HG03066 (cell line): Measurements from ENCODE around the gene TMPRSS13.

Source experiments
- ATAC-seq: cut with Tn5 transposase; IDR thresholded peaks from one replicate; pipeline ENCODE4 v1.9.1; 2021; ENCODE audit warnings: low read depth; ENCODE audit not compliant: unreplicated experiment

TMPRSS13 gene

DNA sequence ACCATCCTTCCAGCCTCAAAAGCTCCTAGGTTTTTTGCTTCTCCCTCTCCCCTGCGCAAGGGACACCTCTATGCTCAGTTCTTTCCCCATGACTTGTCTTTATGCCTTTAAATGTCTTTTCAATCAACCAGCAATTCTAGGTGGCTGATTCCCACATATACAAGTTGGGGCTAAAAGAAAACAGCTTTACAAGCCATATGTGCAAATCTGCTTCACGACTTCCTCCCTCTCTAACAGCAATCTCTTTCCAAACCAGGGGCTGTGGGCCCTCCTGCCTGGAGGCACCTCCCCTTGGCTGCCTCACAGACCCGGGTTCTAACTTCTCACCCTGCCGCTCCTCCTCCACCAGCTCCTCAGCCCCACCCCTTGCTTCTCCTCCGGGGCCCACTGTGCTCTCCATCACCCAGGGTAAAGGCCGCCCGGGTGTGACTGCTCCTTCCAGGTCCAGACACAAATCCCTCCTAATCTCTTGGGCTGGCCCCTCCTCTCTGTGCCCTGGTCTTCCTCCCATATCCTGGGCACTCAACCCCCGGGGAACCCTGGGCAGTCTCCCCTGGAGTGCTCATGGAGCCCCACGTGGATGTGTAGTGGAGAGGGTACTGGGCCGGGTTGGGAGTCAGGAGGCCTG, 14.1 kb downstream of the TMPRSS13 start:
- no peak for ATAC-seq

DNA sequence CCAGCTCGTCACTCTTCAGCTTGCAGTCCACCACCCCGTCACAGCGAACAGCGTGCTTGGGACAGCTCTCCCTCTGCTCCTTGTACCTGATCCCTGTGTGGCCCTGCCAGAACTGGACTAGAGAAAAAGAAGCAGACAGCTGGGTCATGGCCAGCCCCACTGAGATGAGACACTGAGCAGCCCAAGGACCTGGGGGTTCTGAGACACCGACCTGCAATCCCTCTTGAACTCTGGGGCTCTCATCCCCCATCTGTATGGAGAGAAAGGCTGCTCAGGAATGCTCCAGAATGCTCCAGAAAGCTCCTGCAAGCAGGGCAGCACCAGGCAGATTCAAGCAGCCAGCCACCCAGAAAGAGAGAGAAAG, 14.8 kb downstream of the TMPRSS13 start:
- ATAC-seq, result no peak

DNA sequence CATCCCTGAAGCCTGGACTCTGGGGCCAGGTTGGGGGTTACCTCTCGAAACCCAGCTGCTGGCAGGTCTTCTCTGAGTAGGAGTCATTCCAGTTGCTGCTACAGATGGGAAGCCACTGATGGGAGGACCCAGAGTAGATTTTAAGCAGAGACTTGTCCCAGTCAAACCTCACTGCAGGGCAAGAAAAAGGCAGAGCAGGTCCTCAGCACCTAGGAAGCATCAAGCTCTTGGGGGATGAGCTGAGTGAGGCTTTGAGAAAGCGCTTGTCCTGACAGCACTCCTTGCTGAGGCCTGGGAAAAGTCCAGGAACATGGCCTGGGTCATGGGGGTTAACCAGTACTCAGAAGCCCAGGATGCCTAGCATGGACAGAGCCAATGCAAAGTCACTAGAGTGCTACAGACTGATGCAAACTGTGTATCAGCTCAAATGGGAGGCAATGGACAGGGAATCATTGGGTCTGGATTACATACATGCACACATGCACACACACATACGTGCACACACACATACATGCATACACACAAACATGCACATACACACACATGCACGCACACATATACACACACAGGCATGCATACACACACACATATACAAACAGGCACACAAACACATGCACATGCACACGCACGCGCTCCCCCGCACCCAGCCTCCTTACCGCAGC, 15.3 kb downstream of the TMPRSS13 start:
- ATAC-seq, result no peak

DNA sequence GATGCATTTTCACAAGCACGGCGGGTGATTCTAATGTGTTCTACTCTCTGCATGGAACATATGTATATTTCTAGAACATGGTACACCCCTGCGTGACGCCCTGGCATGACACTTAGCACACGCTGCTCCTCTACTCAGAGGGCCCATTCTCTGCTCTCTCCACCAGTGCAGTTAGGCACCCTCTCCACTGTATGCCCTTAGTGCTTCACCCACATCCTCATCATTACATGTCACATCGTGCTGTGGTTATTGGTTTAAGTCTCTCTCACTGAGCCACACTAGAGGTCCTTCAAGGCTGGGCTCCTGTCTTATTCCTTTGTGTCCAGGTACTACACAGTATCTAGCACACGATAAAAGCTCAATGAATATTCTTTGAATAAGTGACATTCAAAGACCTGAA, 16.7 kb downstream of the TMPRSS13 start:
- ATAC-seq, result no peak

DNA sequence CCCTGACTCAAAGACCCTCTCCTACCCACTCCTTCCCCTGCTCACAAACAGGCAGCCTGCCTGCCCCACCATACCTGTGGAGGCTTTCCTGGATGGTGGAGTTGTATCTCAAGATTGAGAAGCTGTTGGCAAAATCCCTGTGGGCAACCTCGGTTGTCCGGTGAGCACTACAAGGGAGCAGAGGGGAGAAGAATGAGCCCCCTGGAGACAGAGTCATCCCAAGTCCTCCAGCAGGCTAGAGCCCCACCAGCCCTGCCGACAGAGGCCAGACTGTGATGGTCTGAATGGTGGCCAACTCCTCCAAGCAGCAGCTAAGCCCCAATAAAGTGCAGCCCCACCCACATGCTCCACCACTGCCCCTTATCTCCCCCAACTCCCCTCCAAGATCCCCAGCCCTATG, 17.5 kb downstream of the TMPRSS13 start:
- ATAC-seq, result no peak

DNA sequence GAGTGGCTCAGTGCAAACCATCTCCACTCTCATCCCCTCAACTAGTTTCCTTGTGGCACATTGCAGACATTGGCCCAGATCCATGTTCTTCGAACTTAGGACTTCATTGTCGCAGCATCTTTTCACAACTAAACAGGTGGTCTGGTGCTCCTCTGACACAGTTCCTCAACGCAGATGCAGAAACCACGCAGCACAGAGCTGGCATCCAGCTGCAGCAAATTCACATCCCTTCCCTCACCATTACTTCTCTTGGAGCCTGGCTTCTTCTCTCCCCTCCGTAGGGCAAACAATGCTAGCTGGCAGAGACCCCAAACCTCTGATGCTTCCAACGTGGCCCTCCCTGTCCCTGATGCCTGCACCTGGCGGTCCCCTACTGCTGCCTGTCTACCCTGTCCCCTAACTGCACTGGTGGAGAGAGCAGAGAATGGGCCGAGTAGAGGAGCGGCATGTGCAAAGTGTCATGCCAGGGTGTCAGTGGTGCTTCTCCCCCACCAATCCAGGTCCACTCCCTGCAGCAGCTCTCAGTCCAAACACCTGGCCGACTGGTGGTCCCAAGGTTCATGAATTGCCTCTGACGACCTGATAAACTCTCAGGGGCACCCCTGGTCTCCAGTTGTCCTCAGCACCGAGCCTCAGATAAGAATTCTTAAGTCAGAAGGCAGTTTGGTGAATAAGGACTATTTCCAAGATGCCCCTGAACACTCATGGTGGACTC, 18.1 kb downstream of the TMPRSS13 start:
- ATAC-seq, result no peak

DNA sequence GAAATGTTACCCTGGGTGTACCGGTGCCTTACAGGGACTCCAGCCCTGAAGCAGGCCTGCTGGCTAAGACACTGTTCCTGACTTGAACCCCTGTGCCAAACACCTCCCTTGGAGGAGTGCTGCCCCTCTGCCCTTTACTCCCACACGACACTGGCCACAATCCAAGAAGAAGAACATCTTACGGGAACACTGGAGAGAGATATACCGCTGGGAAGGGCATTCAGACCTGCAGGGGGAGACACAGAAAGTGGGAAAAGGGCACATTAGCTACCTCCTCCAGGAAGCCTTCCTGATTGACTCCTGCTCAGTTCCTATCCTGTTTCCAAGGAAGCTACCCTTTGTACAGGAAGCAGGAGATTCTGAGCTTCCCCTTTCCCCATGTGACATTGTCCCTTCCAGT, 18.7 kb downstream of the TMPRSS13 start:
- ATAC-seq, result no peak

DNA sequence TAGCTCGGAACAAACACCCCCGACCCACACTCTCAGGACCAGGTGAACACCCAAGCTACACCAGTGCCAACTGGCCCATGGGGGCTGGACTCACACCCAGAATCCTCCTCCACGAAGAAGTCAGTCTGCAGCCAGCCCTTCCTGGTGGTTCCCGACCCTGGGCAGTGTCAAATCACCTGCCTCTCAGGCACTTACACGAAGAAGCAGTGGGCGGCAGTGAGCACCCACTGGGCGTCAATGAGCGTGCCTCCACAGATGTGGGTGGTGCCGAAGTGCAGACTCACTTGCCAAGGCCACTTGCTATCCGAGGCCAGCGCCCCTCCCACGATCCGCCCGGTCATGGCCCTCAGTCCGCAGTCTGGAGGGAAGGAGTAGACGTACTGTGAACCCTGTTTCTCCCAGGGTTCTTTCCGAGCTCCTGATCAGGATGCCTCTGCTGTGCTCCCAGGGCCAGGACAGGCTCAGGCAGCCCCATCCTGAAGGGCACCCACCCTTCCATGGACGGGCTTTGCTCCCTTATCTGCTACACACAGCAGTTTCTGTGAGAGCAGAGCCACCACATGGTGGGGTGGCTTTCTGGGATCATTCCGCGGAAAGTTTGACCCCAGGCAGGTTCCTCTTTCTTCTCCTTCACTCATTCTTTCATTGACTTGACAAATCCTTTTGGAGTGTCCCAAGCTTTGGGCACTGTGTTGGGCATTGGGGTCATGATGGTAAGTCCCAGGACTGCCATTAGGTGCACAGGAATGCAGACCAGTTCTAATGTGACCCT, 19.4 kb downstream of the TMPRSS13 start:
- no peak for ATAC-seq

DNA sequence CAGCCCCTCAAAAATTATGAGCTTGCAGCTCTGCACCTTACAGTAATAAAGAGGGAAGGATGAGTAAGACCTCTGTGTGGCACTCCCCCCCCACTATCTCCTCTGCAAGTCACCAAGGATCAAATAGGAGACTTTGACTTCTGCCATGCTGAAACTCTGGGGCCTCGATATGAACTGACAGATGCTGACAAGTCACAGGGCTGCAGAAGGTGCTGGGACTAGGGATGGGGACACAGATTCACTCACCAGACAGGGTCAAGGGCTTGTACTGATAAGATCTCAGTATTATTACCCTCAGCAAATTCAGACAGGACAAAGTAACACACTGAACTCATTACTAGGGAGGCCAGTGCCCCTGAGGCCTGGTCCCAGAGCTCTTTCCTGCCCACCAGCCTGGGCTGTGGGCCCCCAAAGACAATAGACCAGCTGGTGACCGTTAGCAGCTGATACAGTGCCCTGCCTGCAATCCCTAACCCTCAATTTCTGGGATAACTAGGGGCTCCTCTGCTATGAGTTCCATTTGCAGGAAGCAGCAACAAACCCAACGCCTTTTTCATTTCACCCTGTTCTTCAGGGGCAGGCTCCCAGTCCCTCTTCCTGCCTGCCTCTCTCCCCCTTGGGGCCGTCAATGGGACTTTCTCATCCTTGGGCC, 20.1 kb downstream of the TMPRSS13 start:
- ATAC-seq, result no peak

DNA sequence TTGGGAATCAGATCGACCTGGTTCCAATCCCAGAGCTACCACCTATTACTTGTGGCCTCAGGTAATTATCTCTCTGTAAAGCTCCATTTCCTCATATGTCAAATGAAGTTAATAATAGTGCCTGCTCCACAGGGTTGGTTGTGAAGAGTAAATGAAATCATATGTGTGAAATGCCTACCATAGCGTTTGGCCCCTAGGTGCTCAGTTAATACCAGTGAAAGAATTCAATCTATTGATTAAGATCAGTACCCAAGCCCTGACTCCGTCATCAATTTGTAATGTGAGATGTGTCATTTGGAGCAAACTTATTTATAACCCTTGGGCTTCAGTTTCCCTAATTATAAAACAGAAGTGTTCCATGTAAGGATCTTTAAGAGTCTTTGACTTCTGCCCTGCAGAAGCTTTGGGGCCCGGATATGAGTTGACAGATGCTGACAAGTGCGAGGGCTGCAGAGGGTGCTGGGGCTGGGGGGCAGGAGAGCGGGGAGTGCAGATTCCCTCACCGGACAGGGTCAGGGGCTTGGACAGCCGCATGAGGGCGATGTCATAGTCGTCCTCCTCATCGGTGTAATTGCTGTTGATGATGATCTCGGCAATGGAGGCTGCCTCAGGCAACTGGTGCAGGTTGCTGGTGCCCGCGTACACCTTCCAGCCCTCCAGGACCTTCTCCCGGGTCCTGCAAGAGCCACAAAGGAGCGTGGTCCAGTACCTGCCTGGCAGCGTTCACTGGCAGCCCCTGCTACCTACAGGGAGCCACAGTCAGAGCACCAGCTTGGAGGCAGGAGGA, 20.9 kb downstream of the TMPRSS13 start:
- ATAC-seq, result no peak

DNA sequence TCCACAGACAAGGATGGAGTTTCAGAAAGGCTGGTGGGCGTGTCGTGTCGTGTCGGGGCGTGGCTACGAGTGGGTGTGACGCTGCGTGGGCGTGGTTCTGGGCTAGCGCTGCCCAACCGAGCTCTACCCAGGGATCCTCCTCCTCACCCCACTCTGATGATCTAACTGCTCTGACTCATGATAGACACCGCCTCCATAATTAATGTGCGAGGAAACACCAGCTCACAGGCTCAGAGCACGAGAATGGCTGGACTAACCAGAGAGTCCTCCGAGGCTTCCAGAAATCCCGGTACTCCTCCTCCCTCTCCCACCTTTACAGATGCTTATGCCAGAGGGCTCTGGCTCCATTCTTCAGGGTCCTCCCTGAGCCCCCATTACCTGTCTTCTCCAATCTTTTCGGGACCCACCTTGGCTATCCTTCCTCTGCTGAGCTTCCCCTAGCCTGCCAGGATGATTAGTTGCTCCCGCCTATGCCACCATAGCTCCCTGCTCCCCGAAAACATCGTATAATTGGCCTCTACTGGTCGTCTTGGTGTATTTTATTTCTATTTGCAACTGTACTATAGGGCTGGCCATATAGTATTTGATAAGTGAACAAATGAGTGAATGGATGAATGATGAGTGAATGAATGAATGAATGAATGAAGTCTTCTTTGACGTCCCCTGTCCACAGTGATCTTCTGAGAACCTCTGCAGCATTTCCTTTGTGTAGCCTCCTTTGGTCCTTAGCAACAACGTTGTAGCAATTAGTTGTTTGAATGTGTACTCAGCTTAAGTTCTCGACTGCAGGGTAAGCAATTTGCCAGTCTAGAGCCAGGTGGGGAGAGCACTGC, 21.7 kb downstream of the TMPRSS13 start:
- ATAC-seq, result no peak

DNA sequence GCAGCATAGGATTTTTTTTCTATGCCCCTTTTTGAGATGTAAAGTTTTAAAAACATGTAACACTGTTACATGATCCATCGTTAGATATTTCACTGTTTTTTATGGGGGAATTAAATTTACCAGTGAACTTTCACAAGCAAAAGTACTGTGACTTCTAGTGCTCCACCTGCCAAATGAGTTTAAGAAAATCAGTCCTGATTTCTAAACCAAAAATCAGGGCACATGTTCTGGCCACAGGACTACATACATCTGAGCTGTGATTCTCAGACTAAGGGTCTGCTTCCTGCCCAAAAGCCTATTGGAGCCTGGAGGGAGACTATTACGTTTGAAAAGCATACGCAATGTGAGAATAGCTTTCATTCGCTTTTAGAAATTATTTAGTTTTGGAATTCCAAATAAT, 22.5 kb downstream of the TMPRSS13 start:
- ATAC-seq, result no peak

DNA sequence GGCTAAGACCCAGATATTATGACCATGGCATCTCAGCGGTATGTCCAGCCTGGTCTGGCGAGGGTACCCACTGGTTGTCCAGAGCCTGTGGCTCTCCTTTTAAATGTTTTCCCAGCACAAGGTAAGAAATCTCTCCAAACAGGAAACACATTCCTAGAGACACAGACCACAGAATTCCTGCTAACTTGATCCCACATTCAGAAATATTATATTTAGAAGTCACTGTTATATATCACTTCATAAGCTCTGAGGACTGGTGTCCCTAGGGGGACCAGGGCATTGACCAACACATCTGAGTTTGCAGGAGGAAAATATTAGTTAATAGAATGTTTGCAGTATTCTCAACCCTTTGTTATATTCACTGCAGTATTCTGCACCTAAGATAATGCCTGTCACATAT, 23.1 kb downstream of the TMPRSS13 start:
- ATAC-seq, result no peak

DNA sequence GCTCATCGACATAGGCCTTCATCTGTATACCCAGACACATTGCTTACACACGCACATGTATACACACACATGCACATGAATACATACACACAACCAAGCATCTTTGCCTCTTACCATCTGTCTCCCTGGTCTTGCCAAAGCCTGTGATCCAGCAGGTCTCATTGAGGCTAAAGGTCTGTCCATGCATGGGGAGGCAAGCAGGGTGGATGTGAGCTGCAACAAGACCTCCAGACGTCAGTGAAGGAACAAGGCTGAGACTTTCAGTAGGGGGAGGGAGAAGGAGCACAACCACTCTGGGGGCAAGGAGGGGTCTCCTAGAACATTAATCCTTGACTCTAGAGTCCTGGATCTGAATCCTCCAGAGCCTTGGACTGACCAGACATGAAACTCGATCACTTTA, 23.7 kb downstream of the TMPRSS13 start:
- no peak for ATAC-seq

DNA sequence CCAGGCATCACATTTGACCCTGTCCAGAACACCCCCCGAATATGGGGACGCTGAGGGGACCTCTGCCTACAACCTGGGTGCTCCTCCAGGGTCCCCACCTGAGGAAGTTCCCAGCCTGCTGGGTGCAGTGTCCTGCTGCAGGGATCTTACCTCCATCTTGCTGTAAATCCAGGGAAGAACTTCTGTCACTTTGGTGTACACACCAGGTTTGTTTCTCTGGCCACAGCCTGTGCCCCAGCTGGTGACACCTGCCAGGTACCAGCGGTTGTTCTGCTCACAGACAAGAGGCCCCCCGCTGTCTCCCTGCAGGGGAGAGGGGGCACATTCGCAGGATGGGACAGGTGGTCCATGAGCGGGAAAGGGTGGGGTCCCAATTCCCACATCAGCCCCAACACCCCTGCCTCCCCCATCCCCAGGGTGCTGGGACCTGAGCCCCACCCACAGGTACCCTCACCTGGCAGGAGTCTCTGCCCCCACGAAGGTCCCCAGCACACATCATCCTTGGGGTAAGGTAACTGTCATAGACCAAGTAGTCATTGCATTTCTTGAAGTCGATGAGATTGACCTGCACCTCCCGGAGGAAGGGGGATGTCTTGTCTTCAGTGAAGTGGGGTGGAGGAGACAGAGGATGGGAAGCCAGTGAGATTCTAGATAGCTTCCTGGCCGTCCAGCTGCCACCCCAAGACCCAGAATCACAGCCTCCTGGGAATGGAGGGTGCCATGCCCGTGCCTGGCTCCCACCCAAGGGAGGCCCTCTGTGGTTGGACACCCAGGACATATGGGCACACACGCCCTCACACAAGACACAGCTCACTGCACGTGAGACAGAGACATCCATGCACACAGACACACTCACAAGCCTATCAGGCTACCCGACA, 25.5 kb downstream of the TMPRSS13 start:
- no peak for ATAC-seq

DNA sequence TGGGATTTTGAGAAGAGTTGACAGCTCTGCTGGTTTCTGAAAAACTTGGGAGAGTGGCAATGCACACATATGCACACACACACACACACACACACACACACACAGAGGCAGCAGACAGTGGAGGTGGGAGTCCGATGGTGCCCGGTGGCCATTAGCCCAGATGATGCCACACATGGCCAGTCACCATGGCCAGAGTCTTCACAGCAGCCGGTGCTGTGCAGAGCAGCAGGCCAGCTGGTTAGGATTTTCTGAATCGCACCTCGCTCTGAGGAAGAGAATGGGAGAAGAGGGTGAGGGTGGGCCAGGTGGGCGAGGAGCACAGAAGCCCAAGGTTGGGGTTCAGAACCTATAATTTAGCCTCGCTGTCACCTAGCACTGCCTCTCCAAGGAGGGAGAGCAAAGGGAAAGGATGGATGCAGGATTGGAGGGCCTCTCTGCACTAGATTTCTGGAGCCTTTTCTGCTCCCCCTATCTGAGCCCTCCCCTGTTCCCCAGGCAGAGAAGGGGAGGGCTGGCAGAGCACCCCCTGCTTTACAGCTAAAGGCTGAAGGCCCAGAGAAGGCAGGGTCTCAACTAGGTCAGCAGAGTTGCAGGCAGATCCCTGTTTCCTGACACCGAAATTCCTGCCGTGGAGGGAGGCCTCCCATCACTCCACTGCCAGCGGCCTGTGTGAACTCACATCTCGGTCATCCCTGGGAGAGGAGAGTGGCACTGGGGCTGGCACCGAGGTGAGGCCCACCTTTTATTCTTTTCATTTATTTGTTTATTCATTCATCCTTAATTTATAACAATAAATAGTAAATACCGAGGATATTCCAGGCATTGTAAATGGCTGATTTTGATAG, 27.0 kb downstream of the TMPRSS13 start:
- no peak for ATAC-seq

DNA sequence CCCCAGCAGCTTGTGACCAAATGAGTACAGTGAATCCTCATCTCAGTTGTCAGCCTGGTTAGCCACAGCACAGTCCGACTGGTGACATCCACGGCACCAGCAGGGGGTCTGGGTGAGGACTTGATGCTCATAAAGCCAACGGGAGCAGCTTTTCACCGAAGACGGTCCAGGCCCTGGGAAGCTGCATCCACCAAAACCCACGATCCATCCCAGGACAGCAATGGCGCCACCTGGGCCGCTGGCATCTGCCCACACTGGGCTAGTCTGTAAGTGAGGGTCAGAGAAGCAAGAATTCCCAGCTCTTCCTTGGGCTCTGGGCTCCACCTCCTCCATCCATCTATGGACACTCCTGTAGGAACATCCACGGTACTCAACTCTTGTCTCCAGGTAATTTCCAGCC, 27.6 kb downstream of the TMPRSS13 start:
- no peak for ATAC-seq
